RPMI7951 (cell line): ENCODE results near the gene ANAPC2. TPM values are rescaled to one million over a fixed set of nuclear protein-coding genes. Genes with fewer than 3 reads are reported as not detected.
A peak's percentile ranks its signal among the peaks of the same experiment; 100 is the strongest.

Experiments
- DNase-seq: peaks from one replicate; pipeline ENCODE4 v3.0.0-alpha.2; 2012; ENCODE audit warnings: low read depth
- total RNA-seq: library from RNA; depleted of rRNA; stranded (reverse); fragments of >200 nt; shearing (Covaris generic); gene quantifications from 2 replicates; pipeline ENCODE4 v1.2.3, GENCODE V29; 2014

The ANAPC2 gene
- total RNA-seq, 1 experiment from 2014 or later, result 8.1 TPM

GRCh38 chr9:137194388-137194787, 6.0 kb upstream of the ANAPC2 start:
- no peak for DNase-seq

- DNase-seq, result no peak
These were observed 5.4 kb upstream of the ANAPC2 start for GRCh38 chr9:137193771-137194170.

- no peak for DNase-seq
These were observed 4.5 kb upstream of the ANAPC2 start for GRCh38 chr9:137192859-137193258.

GRCh38 chr9:137192448-137192780, 4.1 kb upstream of the ANAPC2 start:
- no peak for DNase-seq

- DNase-seq, result no peak
These were observed 3.5 kb upstream of the ANAPC2 start for GRCh38 chr9:137191691-137192447.

GRCh38 chr9:137191245-137191644, 2.9 kb upstream of the ANAPC2 start:
- no peak for DNase-seq

GRCh38 chr9:137190315-137190856, 2.0 kb upstream of the ANAPC2 start:
- no peak for DNase-seq

GRCh38 chr9:137189297-137190295, 1.2 kb upstream of the ANAPC2 start:
- no peak for DNase-seq

GRCh38 chr9:137188086-137188489, 272 bp downstream of the ANAPC2 start:
- no peak for DNase-seq

- no peak for DNase-seq
These were observed 974 bp downstream of the ANAPC2 start for GRCh38 chr9:137187386-137187785.

- DNase-seq, result no peak
These were observed 2.0 kb downstream of the ANAPC2 start for GRCh38 chr9:137186385-137186784.

GRCh38 chr9:137185921-137186320, 2.4 kb downstream of the ANAPC2 start:
- DNase-seq, result no peak

GRCh38 chr9:137184881-137185660, 3.3 kb downstream of the ANAPC2 start:
- no peak for DNase-seq

GRCh38 chr9:137183980-137184595, 4.3 kb downstream of the ANAPC2 start:
- DNase-seq, result no peak

- no peak for DNase-seq
These were observed 5.5 kb downstream of the ANAPC2 start for GRCh38 chr9:137182836-137183235.

- DNase-seq, result no peak
These were observed 6.7 kb downstream of the ANAPC2 start for GRCh38 chr9:137181680-137182079.

GRCh38 chr9:137180491-137180890, 7.9 kb downstream of the ANAPC2 start:
- no peak for DNase-seq

GRCh38 chr9:137179761-137180160, 8.6 kb downstream of the ANAPC2 start:
- no peak for DNase-seq

GRCh38 chr9:137178939-137179630, 9.3 kb downstream of the ANAPC2 start:
- no peak for DNase-seq

- DNase-seq, result peak; percentile 43
These were observed 10.0 kb downstream of the ANAPC2 start for GRCh38 chr9:137178201-137178938.
